Transverse colon (tissue), 4 donors: ENCODE data around the gene FZD1. TPM values are rescaled to one million over a fixed set of nuclear protein-coding genes. Genes with fewer than 3 reads are reported as not detected.

Source experiments
- DNase-seq: peaks from one replicate; pipeline ENCODE4 v3.0.0-alpha.2; 2019
- H3K27ac ChIP-seq, 4 donors: fragments of 200-600 bp; sonication (generic); 2 replicates each; pipeline ENCODE4 v1.5.1; 2016 to 2018; ENCODE audit warnings: inconsistent platforms in 4 of 4
- H3K27me3 ChIP-seq: fragments of 200-600 bp; sonication (generic); 2 replicates; pipeline ENCODE4 v1.5.1; 2017; ENCODE audit warnings: inconsistent platforms
- H3K36me3 ChIP-seq, 4 donors: fragments of 200-600 bp; sonication (generic); 2 replicates each; pipeline ENCODE4 v1.5.1; 2017 to 2019; ENCODE audit warnings: inconsistent platforms in 4 of 4
- H3K4me1 ChIP-seq, 4 donors: fragments of 200-600 bp; sonication (generic); 2 replicates each; pipeline ENCODE4 v1.5.1; 2017 to 2020; ENCODE audit warnings: inconsistent platforms in 4 of 4
- H3K4me3 ChIP-seq, 4 donors: fragments of 200-600 bp; sonication (generic); 1 replicate in 1 of 4; 2 replicates in 3 of 4; pipeline versions ENCODE4 v1.5.1 to v1.6.1; 2017 to 2019; ENCODE audit warnings: inconsistent platforms in 4 of 4
- H3K9me3 ChIP-seq, 2 donors: fragments of 200-600 bp; sonication (generic); 2 replicates each; pipeline ENCODE4 v1.5.1; 2017 to 2019; ENCODE audit warnings: inconsistent platforms in 2 of 2
- CTCF ChIP-seq, 5 experiments: fragments of 200-600 bp in 3 of 5; fragments of 450-650 bp in 2 of 5; sonication (generic) in 3 of 5; IDR thresholded peaks; 1 replicate in 2 of 5; 2 replicates in 3 of 5; pipeline ENCODE4 v1.5.1; 2016 to 2017; ENCODE audit warnings: antibody characterized with exemption in 5 of 5, inconsistent platforms in 3 of 5, mild to moderate bottlenecking in 2 of 5, moderate library complexity in 1 of 5
- EP300 ChIP-seq: sonication (generic); formaldehyde crosslinking; IDR thresholded peaks from one replicate; pipeline ENCODE4 v1.6.1; 2017; ENCODE audit warnings: antibody characterized with exemption, low read depth
- POLR2A ChIP-seq: fragments of 450-650 bp; IDR thresholded peaks from one replicate; pipeline ENCODE4 v1.6.1; 2016; ENCODE audit warnings: antibody characterized with exemption, mild to moderate bottlenecking, moderate library complexity
- POLR2AphosphoS5 ChIP-seq, 3 donors: sonication (generic); formaldehyde crosslinking; IDR thresholded peaks; one replicate each; pipeline ENCODE4 v1.6.1; 2016; ENCODE audit warnings: antibody characterized with exemption in 3 of 3
- WGBS, 2 donors: methylation state at CpG; one replicate each; pipeline ENCODE4 v1.1.5; 2018; ENCODE audit warnings: low coverage in 1 of 2; 5-methylcytosine and 5-hydroxymethylcytosine counted together
- in situ Hi-C, 4 donors: fragments of 200-750 bp; cut with MboI; loops; one replicate each; pipeline versions ENCODE4 v1.15.0 to v1.15.1; 2017; ENCODE audit warnings: low sequenced_read_pairs in 3 of 4, low pct_ligation_motif_present in 1 of 4, low pct_unique_long_range_greater_than_20kb in 1 of 4
- intact Hi-C: fragments of 100-400 bp; cut with DNase I; formaldehyde crosslinking; loops from one replicate; pipeline ENCODE4 v1.15.1; 2023; ENCODE audit warnings: low total_unique reads
- total RNA-seq, 4 donors: library from RNA; depleted of rRNA; stranded (reverse); fragments of >200 nt; gene quantifications; one replicate each; pipeline ENCODE4 v1.1.0, GENCODE V29; 2016

Gene FZD1
- total RNA-seq, 4 donors from 2014 or later, result 5.6 to 9.6 (median 8.1) TPM

GRCh38 chr7:91289633-91290254, 25.5 kb downstream of the FZD1 start:
- no peaks in the 10 kb centered on the region for H3K9me3 ChIP-seq
- no peaks in the 10 kb centered on the region for H3K4me1 ChIP-seq
- TF ChIP-seq POLR2A (no peak), CTCF (IDR thresholded peaks at IDR 0.05) (no peak), POLR2AphosphoS5 (IDR thresholded peaks at IDR 0.05) (no peak), EP300 (no peak)
- H3K27me3 ChIP-seq, result no peaks in the 10 kb centered on the region
- H3K36me3 ChIP-seq, result no peaks in the 10 kb centered on the region
- in situ Hi-C loops (no loop called here), intact Hi-C loops (no loop called here)
- no peak overlapping the region for H3K27ac ChIP-seq
- 38 to 68% methylated on average over 3 to 5 of the region's 5 CpGs for WGBS, 2 donors
- H3K4me3 ChIP-seq, result no peak overlapping the region
- DNase-seq, result no peak

- TF ChIP-seq POLR2AphosphoS5 (IDR thresholded peaks at IDR 0.05) (no peak), POLR2A (no peak), CTCF (IDR thresholded peaks at IDR 0.05) (no peak), EP300 (no peak)
- Histone ChIP-seq H3K27me3 (no peaks in the 10 kb centered on the region), H3K36me3 (no peaks in the 10 kb centered on the region), H3K9me3 (no peaks in the 10 kb centered on the region), H3K4me1 (no peaks in the 10 kb centered on the region), H3K27ac (no peak overlapping the region), H3K4me3 (no peak overlapping the region)
- in situ Hi-C loops, result no loop called here
- no peak for DNase-seq
- intact Hi-C loops, result no loop called here
- WGBS, 2 donors, result 88 to 89% methylated on average over 5 of the region's 5 CpGs
Measured at GRCh38 chr7:91291302-91291701, 27.1 kb downstream of the FZD1 start.

- H3K4me3 ChIP-seq, result no peak overlapping the region
- H3K4me1 ChIP-seq, result no peaks in the 10 kb centered on the region
- 82 to 100% methylated on average over 1 of the region's 1 CpG for WGBS, 2 donors
- H3K36me3 ChIP-seq, result no peaks in the 10 kb centered on the region
- H3K9me3 ChIP-seq, result no peaks in the 10 kb centered on the region
- no peak overlapping the region for H3K27ac ChIP-seq
- TF ChIP-seq POLR2A (no peak), CTCF (IDR thresholded peaks at IDR 0.05) (no peak), EP300 (no peak), POLR2AphosphoS5 (IDR thresholded peaks at IDR 0.05) (no peak)
- in situ Hi-C loops (no loop called here), intact Hi-C loops (no loop called here)
- no peak for DNase-seq
- no peaks in the 10 kb centered on the region for H3K27me3 ChIP-seq
Measured at GRCh38 chr7:91291902-91292301, 27.7 kb downstream of the FZD1 start.

GRCh38 chr7:91292506-91292905, 28.3 kb downstream of the FZD1 start:
- no peak for DNase-seq
- WGBS, 2 donors, result 55 to 64% methylated on average over 1 of the region's 1 CpG
- Histone ChIP-seq H3K36me3 (no peaks in the 10 kb centered on the region), H3K27ac (no peak overlapping the region), H3K4me3 (no peak overlapping the region), H3K4me1 (no peaks in the 10 kb centered on the region), H3K27me3 (no peaks in the 10 kb centered on the region), H3K9me3 (no peaks in the 10 kb centered on the region)
- intact Hi-C loops (no loop called here), in situ Hi-C loops (no loop called here)
- TF ChIP-seq EP300 (no peak), POLR2A (no peak), CTCF (IDR thresholded peaks at IDR 0.05) (no peak), POLR2AphosphoS5 (IDR thresholded peaks at IDR 0.05) (no peak)
